HG03045 (cell line): ENCODE data around the gene NOTO.
A peak's percentile ranks its signal among the peaks of the same experiment; 100 is the strongest.

Experiments used
- ATAC-seq: cut with Tn5 transposase; IDR thresholded peaks from one replicate; pipeline ENCODE4 v1.9.1; 2021; ENCODE audit warnings: mild to moderate bottlenecking, moderate library complexity; ENCODE audit not compliant: unreplicated experiment

Gene NOTO

GRCh38 chr2:73233154-73233931 is 31.0 kb downstream of the NOTO start, which contains the start of gene PRADC1:
PRADC1 (minus strand) TSS chr2:73233239; CDS start chr2:73233160, 79 bp downstream.
- peak; percentile 92 for ATAC-seq

GRCh38 chr2:73233932-73234832 is 31.8 kb downstream of the NOTO start, which contains the start of gene CCT7:
CCT7 (plus strand) TSS chr2:73234308; CDS start chr2:73234379, 71 bp downstream.
- ATAC-seq: peak; percentile 60

- ATAC-seq: no peak
Measured at GRCh38 chr2:73235315-73236028, 33.1 kb downstream of the NOTO start.

GRCh38 chr2:73237168-73237567 is 34.8 kb downstream of the NOTO start:
- no peak for ATAC-seq

GRCh38 chr2:73238149-73238548 is 35.8 kb downstream of the NOTO start:
- no peak for ATAC-seq

GRCh38 chr2:73238976-73239375 is 36.6 kb downstream of the NOTO start:
- ATAC-seq: no peak

- no peak for ATAC-seq
Measured at GRCh38 chr2:73239776-73240175, 37.4 kb downstream of the NOTO start.

GRCh38 chr2:73243884-73244570 is 41.7 kb downstream of the NOTO start:
- ATAC-seq: no peak

GRCh38 chr2:73244580-73244979 is 42.2 kb downstream of the NOTO start:
- ATAC-seq: no peak

- ATAC-seq: no peak
Measured at GRCh38 chr2:73246850-73247249, 44.5 kb downstream of the NOTO start.

GRCh38 chr2:73249636-73250035 is 47.3 kb downstream of the NOTO start:
- no peak for ATAC-seq

- no peak for ATAC-seq
Measured at GRCh38 chr2:73250872-73251846, 48.8 kb downstream of the NOTO start.

GRCh38 chr2:73252238-73253027 is 50.1 kb downstream of the NOTO start:
- ATAC-seq: no peak

GRCh38 chr2:73253400-73253799 is 51.0 kb downstream of the NOTO start:
- ATAC-seq: no peak

- ATAC-seq: no peak
Measured at GRCh38 chr2:73253901-73254300, 51.5 kb downstream of the NOTO start.

GRCh38 chr2:73254343-73255006 is 52.1 kb downstream of the NOTO start:
- no peak for ATAC-seq

- ATAC-seq: no peak
Measured at GRCh38 chr2:73255007-73255644, 52.8 kb downstream of the NOTO start.
